DOHH2 (cell line): ENCODE measurements around the gene F2RL3.

ENCODE experiments used
- CTCF ChIP-seq: fragments of 200-600 bp; sonication (generic); IDR thresholded peaks from one replicate; pipeline ENCODE4 v1.5.1; 2014; ENCODE audit warnings: antibody characterized with exemption, mild to moderate bottlenecking, low read depth, low read length; ENCODE audit not compliant: poor library complexity, severe bottlenecking
- EZH2phosphoT487 ChIP-seq: fragments of 200-600 bp; sonication (generic); IDR thresholded peaks from 2 replicates; pipeline ENCODE4 v1.6.1; 2017; ENCODE audit warnings: borderline replicate concordance, mild to moderate bottlenecking, antibody characterized with exemption, low read length, moderate library complexity, mixed read lengths

GRCh38 chr19:16849168-16849567 lies 39.6 kb upstream of the F2RL3 start:
- TF ChIP-seq CTCF (no peak), EZH2phosphoT487 (no peak)
